A549 (cell line): ENCODE results near the gene RGS13. TPM values are rescaled to one million over a fixed set of nuclear protein-coding genes. Genes with fewer than 3 reads are reported as not detected.

Experiments
- ATAC-seq, 2 experiments: fragments of 200-7000 bp in 1 of 2; fragments of >200 bp in 1 of 2; cut with Nextera tagmentation in 1 of 2; cut with Tn5 transposase in 1 of 2; 3 replicates each; pipeline versions ENCODE4 v1.8.0 to v1.9.1; 2018 to 2020; ENCODE audit warnings: mild to moderate bottlenecking in 1 of 2, moderate library complexity in 1 of 2
- CTCF ChIA-PET: fragments of 300-600 bp; sonication (Branson Sonifier 250); formaldehyde crosslinking; extraction: SDS; loops from one replicate; lab custom pipeline; 2021; ENCODE audit warnings: antibody characterized with exemption, inconsistent platforms; lab: Yijun Ruan, JAX
- POLR2A ChIA-PET: fragments of 350-600 bp; formaldehyde crosslinking; extraction: SDS; loops from one replicate; lab custom pipeline; 2021; ENCODE audit warnings: antibody characterized with exemption, inconsistent platforms; lab: Yijun Ruan, JAX
- DNase-seq, 2 experiments: peaks; one replicate each; pipeline versions ENCODE4 v3.0.0 to v3.0.0-alpha.2; 2011 to 2016; ENCODE audit warnings: low read depth in 1 of 2, low spot score in 1 of 2
- FAIRE-seq: peaks from 2 replicates; lab custom pipeline; 2011; peaks lifted over from hg19 to GRCh38; lab: Jason Lieb, UNC
- H3K27ac ChIP-seq, 2 experiments: fragments of >200 bp; sonication (Bioruptor Twin); formaldehyde crosslinking; 3 replicates each; pipeline ENCODE4 v1.5.1; 2016 to 2017
- H3K4me1 ChIP-seq: fragments of >200 bp; sonication (Bioruptor Twin); formaldehyde crosslinking; 3 replicates; pipeline ENCODE4 v1.6.1; 2016
- H3K4me2 ChIP-seq: fragments of >200 bp; sonication (Bioruptor Twin); formaldehyde crosslinking; 3 replicates; pipeline ENCODE4 v1.6.1; 2016
- H3K4me3 ChIP-seq: fragments of >200 bp; sonication (Bioruptor Twin); formaldehyde crosslinking; 3 replicates; pipeline ENCODE4 v1.5.1; 2016
- H3K9me3 ChIP-seq: fragments of >200 bp; sonication (Bioruptor Twin); formaldehyde crosslinking; 3 replicates; pipeline ENCODE4 v1.6.1; 2016
- ATOH8 ChIP-seq: fragments of 250-450 bp; sonication (Bioruptor Pico); IDR thresholded peaks from 2 replicates; pipeline ENCODE4 v1.5.0; 2020; ENCODE audit warnings: low read depth, mild to moderate bottlenecking, moderate library complexity
- BCL3 ChIP-seq: fragments of >200 bp; sonication (Bioruptor Twin); formaldehyde crosslinking; IDR thresholded peaks from 3 replicates; pipeline ENCODE4 v1.6.1; 2016
- CHD4 ChIP-seq: fragments of 200-600 bp; sonication (generic); IDR thresholded peaks from 2 replicates; pipeline ENCODE4 v1.6.1; 2016; ENCODE audit warnings: antibody characterized with exemption, mild to moderate bottlenecking, borderline replicate concordance
- EP300 ChIP-seq, 2 experiments: fragments of >200 bp; sonication (Bioruptor Twin); formaldehyde crosslinking; IDR thresholded peaks; 2 replicates in 1 of 2; 3 replicates in 1 of 2; pipeline ENCODE4 v1.6.1; 2016 to 2017
- FOSL2 ChIP-seq, 2 experiments: fragments of 450-650 bp in 1 of 2; fragments of >200 bp in 1 of 2; sonication (Bioruptor Twin) in 1 of 2; formaldehyde crosslinking; IDR thresholded peaks; 2 replicates each; pipeline versions ENCODE4 v1.5.0 to v1.6.1; 2016 to 2020; ENCODE audit warnings: mild to moderate bottlenecking in 1 of 2, moderate library complexity in 1 of 2
- HDAC2 ChIP-seq: fragments of 200-600 bp; sonication (generic); IDR thresholded peaks from 2 replicates; pipeline ENCODE4 v1.6.1; 2016
- HMGXB4 ChIP-seq: fragments of 250-450 bp; sonication (Bioruptor Pico); IDR thresholded peaks from 2 replicates; pipeline ENCODE4 v1.5.0; 2021; ENCODE audit warnings: mild to moderate bottlenecking, moderate library complexity, borderline replicate concordance
- KDM5A ChIP-seq: fragments of 200-600 bp; sonication (generic); IDR thresholded peaks from 2 replicates; pipeline ENCODE4 v1.6.1; 2016; ENCODE audit warnings: antibody characterized with exemption, mild to moderate bottlenecking
- NPAS2 ChIP-seq: fragments of 250-450 bp; sonication (Bioruptor Pico); IDR thresholded peaks from 2 replicates; pipeline ENCODE4 v1.8.0; 2022; ENCODE audit warnings: mild to moderate bottlenecking, moderate library complexity, borderline replicate concordance
- PBX3 ChIP-seq: IDR thresholded peaks from 2 replicates; pipeline ENCODE4 v1.6.1; 2012
- RARB ChIP-seq: fragments of 250-450 bp; sonication (Bioruptor Pico); IDR thresholded peaks from 2 replicates; pipeline ENCODE4 v1.8.0; 2021; ENCODE audit warnings: mild to moderate bottlenecking, moderate library complexity
- REST ChIP-seq: fragments of 200-600 bp; sonication (generic); IDR thresholded peaks from 2 replicates; pipeline ENCODE4 v1.6.1; 2016; ENCODE audit warnings: antibody characterized with exemption, mild to moderate bottlenecking, moderate library complexity
- SMC3 ChIP-seq: fragments of >200 bp; sonication (Bioruptor Twin); formaldehyde crosslinking; IDR thresholded peaks from 3 replicates; pipeline ENCODE4 v1.6.1; 2018; ENCODE audit warnings: inconsistent platforms
- TP53 ChIP-seq: fragments of 250-450 bp; sonication (Bioruptor Pico); IDR thresholded peaks from 2 replicates; pipeline ENCODE4 v1.5.0; 2021; ENCODE audit warnings: mild to moderate bottlenecking, moderate library complexity
- ZC3H11A ChIP-seq: fragments of 450-650 bp; IDR thresholded peaks from 2 replicates; pipeline ENCODE4 v1.6.1; 2014; ENCODE audit warnings: antibody characterized with exemption, mild to moderate bottlenecking
- WGBS: methylation state at CpG from one replicate; pipeline ENCODE4 v1.1.6; 2017; ENCODE audit errors: missing lambda C conversion rate; 5-methylcytosine and 5-hydroxymethylcytosine counted together
- polyA plus RNA-seq, 4 experiments: library from polyadenylated mRNA; depleted of rRNA in 3 of 4; stranded (reverse); fragments of >200 nt; fragmentation: RNase III in 1 of 4; extraction: RNeasy Plus Mini Kit Qiagen cat#74134 plus additional on column Dnase treatment in 1 of 4; gene quantifications; 2 replicates in 3 of 4; 3 replicates in 1 of 4; pipeline ENCODE4 v1.2.3, GENCODE V29; 2011 to 2017

The RGS13 gene
- polyA plus RNA-seq, 2 of the 4 experiments (the other 2 are of a cell fraction) = not detected

- no peak for ATAC-seq
- DNase-seq = no peak
- H3K4me2 ChIP-seq = no peak overlapping the region
- no peaks in the 10 kb centered on the region for H3K9me3 ChIP-seq
- no peak for FAIRE-seq
- no peak overlapping the region for H3K27ac ChIP-seq
- ChIA-PET POLR2A (no interaction called here), CTCF (no interaction called here)
- H3K4me3 ChIP-seq = no peak overlapping the region
- TF ChIP-seq ATOH8 (CRISPR knock-in tag) (no peak), PBX3 (no peak), EP300 (IDR thresholded peaks at IDR 0.05) (no peak)
- H3K4me1 ChIP-seq = no peaks in the 10 kb centered on the region
These were observed 18.2 kb downstream of the RGS13 start for GRCh38 chr1:192654120-192654519.

- no peak overlapping the region for H3K4me2 ChIP-seq
- no peaks in the 10 kb centered on the region for H3K4me1 ChIP-seq
- H3K27ac ChIP-seq = no peak overlapping the region
- ChIA-PET POLR2A (no interaction called here), CTCF (interaction anchor here (0.8 kb wide), 1 partner anchor 20 kb away, joined by 3 read pairs; no protein-coding TSS in a partner anchor)
- DNase-seq (no peak), FAIRE-seq (no peak), ATAC-seq (no peak)
- no peak overlapping the region for H3K4me3 ChIP-seq
- no peaks in the 10 kb centered on the region for H3K9me3 ChIP-seq
- 40% methylated on average over 4 of the region's 4 CpGs for WGBS
- TF ChIP-seq REST (no peak), BCL3 (no peak), TP53 (CRISPR knock-in tag) (no peak)
These were observed 18.8 kb downstream of the RGS13 start for GRCh38 chr1:192654591-192655251.

- ChIA-PET CTCF (interaction anchor here (0.9 kb wide), 1 partner anchor 29 kb away, joined by 3 read pairs; no protein-coding TSS in a partner anchor), POLR2A (no interaction called here)
- Histone ChIP-seq H3K9me3 (no peaks in the 10 kb centered on the region), H3K27ac (no peak overlapping the region), H3K4me3 (no peak overlapping the region), H3K4me1 (no peaks in the 10 kb centered on the region), H3K4me2 (no peak overlapping the region)
- no peak for ATAC-seq
- no peak for TF ChIP-seq SMC3
- no peak for TF ChIP-seq CHD4
- TF ChIP-seq HDAC2 = no peak
- DNase-seq = no peak
- no peak for FAIRE-seq
- 65% methylated on average over 4 of the region's 4 CpGs for WGBS
These were observed 21.8 kb downstream of the RGS13 start for GRCh38 chr1:192657760-192658159.

GRCh38 chr1:192658255-192658654, 22.3 kb downstream of the RGS13 start:
- ATAC-seq = no peak
- POLR2A ChIA-PET = no interaction called here
- H3K9me3 ChIP-seq = no peaks in the 10 kb centered on the region
- H3K27ac ChIP-seq = no peak overlapping the region
- no peak for FAIRE-seq
- H3K4me1 ChIP-seq = no peaks in the 10 kb centered on the region
- WGBS = 80% methylated on average over 1 of the region's 1 CpG
- H3K4me2 ChIP-seq = no peak overlapping the region
- no peak for DNase-seq
- CTCF ChIA-PET = interaction anchor here (0.9 kb wide), 1 partner anchor 30 kb away, joined by 3 read pairs; no protein-coding TSS in a partner anchor
- H3K4me3 ChIP-seq = no peak overlapping the region
- TF ChIP-seq FOSL2 (IDR thresholded peaks at IDR 0.05) (no peak), FOSL2 (CRISPR knock-in tag; IDR thresholded peaks at IDR 0.05) (no peak), HMGXB4 (CRISPR knock-in tag) (no peak), HDAC2 (no peak), KDM5A (no peak), ZC3H11A (no peak), NPAS2 (CRISPR knock-in tag) (no peak), RARB (CRISPR knock-in tag) (no peak), REST (no peak)
